Breast epithelium (tissue), 3 donors: Measurements from ENCODE around the gene CCDC178.

Source experiments
- CTCF ChIP-seq, 3 donors: fragments of 450-650 bp; IDR thresholded peaks; one replicate each; pipeline ENCODE4 v1.5.1; 2016 to 2017; ENCODE audit warnings: antibody characterized with exemption in 3 of 3, mild to moderate bottlenecking in 3 of 3, moderate library complexity in 3 of 3
- POLR2AphosphoS5 ChIP-seq, 3 donors: sonication (generic); formaldehyde crosslinking; IDR thresholded peaks; one replicate each; pipeline ENCODE4 v1.6.1; 2017; ENCODE audit warnings: antibody characterized with exemption in 3 of 3

GRCh38 chr18:33201509-33201926 is 239.0 kb downstream of the CCDC178 start:
- TF ChIP-seq CTCF (IDR thresholded peaks at IDR 0.05) (no peak), POLR2AphosphoS5 (IDR thresholded peaks at IDR 0.05) (no peak)
